T-helper 2 cell (primary cell): ENCODE measurements around the gene WDR83.
"Not testable (repeated sequence)": the region's sequence is repeated elsewhere in the genome, so short reads cannot be mapped to it uniquely, and the experiment has no call there.

Source experiments
- DNase-seq, 5 experiments: peaks; one replicate each; pipeline versions ENCODE4 v3.0.0 to v3.0.0-alpha.2; 2012 to 2022
- total RNA-seq, 2 donors: gene quantifications; one replicate each; lab custom pipeline; 2026; lab: John Stamatoyannopoulos, UW

Gene WDR83, protein sequence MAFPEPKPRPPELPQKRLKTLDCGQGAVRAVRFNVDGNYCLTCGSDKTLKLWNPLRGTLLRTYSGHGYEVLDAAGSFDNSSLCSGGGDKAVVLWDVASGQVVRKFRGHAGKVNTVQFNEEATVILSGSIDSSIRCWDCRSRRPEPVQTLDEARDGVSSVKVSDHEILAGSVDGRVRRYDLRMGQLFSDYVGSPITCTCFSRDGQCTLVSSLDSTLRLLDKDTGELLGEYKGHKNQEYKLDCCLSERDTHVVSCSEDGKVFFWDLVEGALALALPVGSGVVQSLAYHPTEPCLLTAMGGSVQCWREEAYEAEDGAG
- 7.5 to 9.3 reads per million in 2 donors for total RNA-seq

DNA sequence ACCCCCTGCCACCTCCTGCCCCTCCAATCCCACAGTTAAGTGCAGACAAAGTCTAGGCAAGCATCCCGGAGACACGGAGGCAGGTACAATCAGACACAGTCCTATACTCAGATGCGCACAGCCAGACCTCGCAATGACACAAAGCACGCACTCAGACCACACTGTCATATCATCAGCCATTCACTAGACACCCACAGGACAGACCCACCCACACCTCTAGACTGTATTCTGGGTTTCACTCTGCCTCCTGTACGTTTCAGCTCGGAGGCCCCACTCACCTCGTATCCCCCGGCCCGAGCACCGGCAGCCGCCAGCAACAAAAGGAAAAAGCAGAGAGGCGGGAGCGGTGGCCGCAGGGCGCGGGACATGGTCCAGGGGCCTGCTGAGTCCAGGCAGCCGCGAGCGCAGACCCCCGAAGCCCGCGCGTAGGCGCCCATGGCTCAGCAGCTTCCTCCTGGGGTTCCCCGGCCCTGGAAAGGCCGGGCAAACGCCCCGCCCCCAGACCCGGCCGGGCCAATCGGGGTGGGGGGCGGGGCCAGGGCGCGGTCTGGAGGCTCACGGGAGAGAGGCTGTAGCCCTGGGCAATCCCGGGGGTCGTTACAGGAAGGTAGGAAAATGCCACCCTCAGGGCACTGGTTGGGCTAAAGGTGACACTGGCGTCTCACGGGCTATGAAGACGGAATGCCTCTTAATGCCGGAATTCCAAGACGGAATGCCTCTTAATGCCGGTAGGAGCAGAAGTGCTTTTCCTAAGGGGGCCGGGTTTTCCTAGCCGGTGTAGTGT, at the start of gene WDR83, which contains the start of gene MAN2B1:
Gene WDR83, plus strand, starts transcription at position 543 of the 784 bp plus-strand sequence. CDS start 2,984 bp downstream, outside the sequence.
Gene MAN2B1, minus strand, starts transcription at position 478 of the 784 bp plus-strand sequence. Its CDS starts 41 bp downstream, at position 437.
- peak; percentile 68 to 77 (median 73) for DNase-seq

DNA sequence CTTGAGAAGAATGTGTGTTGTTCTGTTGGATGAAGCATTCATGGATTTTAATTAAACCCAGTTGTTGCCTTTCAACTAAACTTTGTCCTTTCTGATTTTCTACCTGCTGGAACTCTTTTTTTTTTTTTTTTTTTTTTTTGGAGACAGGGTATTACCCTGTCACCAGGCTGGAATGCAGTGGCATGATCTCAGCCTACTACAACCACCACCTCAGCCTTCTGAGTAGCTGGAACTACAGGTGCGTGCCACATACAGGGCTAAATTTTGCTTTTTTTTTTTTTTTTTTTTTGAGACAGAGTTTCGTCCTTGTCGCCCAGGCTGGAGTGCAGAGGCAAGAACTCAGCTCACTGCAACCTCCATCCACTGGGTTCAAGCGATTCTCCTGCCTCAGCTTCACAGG, 49.0 kb upstream of the WDR83 start:
- DNase-seq = no peak

GRCh38 chr19:12621253-12622024, 45.2 kb upstream of the WDR83 start:
- DNase-seq = not testable (repeated sequence)

DNA sequence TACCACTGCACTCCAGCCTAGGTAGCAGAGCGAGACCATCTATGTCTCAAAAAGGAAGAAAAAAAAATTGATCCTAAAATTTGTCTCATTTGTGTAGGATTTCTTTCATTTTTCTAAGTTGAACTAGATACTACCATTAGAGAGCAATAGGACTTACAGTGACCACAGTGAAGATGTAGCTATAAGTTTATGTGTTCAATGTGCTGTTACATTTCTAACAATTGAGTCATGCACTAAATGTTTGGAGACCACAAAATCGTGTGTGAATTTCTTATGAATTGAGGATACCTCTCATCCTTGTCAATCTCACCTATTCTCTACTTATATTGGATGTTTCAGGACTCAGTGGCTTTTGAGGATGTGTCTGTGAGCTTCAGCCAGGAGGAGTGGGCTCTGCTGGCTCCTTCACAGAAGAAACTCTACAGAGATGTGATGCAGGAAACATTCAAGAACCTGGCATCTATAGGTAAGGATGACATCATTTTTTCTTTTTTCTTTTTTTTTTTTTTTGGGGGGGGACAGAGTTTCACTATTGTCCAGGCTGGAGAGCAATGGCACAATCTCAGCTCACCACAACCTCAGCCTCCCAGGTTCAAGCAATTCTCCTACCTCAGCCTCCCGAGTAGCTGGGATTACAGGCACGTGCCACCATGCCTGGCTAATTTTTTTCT, 43.1 kb upstream of the WDR83 start:
- DNase-seq = no peak

- DNase-seq = no peak
Measured at GRCh38 chr19:12626958-12627357, 39.6 kb upstream of the WDR83 start.

- peak in 1 of 5 experiments; percentile 44 for DNase-seq
Measured at GRCh38 chr19:12628040-12629022, 38.3 kb upstream of the WDR83 start.

DNA sequence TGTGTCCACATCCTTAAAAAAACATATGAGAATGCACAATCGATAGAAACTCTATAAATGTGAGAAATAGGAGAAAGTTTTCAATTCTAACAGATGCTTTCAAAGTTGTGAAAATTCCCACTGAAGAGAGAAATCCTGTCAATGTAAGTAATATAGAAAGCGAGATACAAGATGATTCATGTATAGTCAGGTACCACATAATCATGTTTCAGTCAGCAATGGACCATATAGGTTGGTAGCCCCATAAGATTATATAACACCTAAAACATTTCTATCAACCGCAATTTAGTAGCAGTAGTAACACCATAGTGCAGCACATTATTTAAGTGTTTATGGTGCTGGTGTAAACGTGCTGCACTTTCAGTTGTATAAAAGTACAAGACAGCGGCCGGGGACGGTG, 37.4 kb upstream of the WDR83 start:
- DNase-seq = no peak

GRCh38 chr19:12636631-12637030, 30.0 kb upstream of the WDR83 start:
- no peak for DNase-seq

- no peak for DNase-seq
Measured at GRCh38 chr19:12638611-12639182, 27.9 kb upstream of the WDR83 start.

DNA sequence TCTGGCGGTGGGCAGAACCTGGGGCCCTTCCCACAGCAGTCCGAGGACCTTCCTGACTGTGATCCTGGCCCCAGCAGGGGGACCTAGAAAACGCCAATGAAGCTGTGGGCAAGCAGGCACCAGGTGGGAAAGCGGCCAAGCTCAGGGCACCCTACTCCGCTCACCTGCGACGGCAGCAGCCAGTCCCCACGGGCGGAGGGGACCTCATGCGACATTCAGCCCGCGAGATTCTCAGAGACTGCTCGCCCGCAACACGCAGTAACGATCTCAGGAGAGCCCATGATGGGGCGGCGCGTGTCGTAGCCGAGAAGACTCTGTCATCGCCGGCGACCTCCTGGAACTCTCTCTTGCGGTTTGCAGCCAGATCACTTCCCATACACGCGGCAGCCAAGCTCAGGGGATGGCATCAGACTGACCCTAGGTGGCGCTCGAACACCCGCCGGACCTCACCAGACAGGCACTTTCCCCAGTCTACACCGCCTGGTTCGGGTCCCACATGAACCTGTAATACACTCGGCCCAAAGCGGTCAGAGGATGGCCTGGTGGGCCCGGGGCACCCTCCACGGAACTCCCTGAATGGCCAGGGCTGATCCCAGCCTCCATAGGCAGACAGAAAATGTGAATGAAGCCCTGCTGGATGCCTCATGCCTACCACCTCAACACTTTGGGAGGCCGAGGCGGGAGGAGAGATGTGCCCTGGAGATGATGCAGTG, 26.6 kb upstream of the WDR83 start:
- DNase-seq = peak; percentile 55 to 84 (median 73)

GRCh38 chr19:12641456-12641855, 25.2 kb upstream of the WDR83 start:
- DNase-seq = no peak

- DNase-seq = no peak
Measured at GRCh38 chr19:12642506-12642905, 24.1 kb upstream of the WDR83 start.

DNA sequence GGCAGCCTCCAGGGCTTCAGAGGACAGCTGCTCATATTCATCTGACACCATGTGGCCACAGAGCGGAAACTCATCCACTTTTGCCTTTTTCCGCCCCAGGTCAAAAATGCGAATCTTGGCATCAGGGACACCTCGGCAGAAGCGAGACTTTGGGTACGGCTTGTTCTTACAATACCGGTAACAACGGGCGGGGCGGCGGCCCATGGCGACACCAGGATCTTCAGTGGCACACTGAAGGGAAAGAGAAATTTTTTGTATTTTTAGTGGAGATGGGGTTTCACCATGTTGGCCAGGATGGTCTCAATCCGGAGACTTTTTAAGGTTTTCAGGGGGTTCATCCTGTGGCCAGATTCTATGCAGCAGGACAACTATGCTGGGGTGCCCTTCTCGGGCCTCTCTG, 22.9 kb upstream of the WDR83 start:
- DNase-seq = not testable (repeated sequence)

- no peak for DNase-seq
Measured at GRCh38 chr19:12646551-12646950, 20.1 kb upstream of the WDR83 start.

DNA sequence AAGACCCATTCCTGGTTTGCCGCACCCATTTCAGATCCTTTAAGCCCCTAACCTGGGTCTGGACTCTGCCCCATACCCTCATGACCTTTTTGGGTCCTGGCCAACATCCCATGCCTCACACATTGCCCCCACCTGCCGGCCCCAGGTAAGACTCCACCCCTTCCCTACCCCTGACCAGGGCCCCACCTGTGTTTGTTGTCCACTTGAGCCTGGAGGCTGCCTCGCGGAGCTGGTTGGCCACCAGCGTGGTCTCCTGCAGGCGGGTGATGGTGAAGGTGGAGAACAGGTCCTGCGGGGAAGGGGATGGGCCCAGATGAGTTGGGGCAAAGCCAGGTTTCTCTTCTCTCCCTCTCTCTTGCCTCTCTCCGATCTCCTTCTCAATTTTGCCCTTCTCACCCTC, 19.6 kb upstream of the WDR83 start:
- DNase-seq = no peak

- DNase-seq = no peak
Measured at GRCh38 chr19:12647490-12648071, 19.0 kb upstream of the WDR83 start.

- DNase-seq = no peak
Measured at GRCh38 chr19:12648088-12648487, 18.5 kb upstream of the WDR83 start.

- no peak for DNase-seq
Measured at GRCh38 chr19:12649941-12650340, 16.7 kb upstream of the WDR83 start.

DNA sequence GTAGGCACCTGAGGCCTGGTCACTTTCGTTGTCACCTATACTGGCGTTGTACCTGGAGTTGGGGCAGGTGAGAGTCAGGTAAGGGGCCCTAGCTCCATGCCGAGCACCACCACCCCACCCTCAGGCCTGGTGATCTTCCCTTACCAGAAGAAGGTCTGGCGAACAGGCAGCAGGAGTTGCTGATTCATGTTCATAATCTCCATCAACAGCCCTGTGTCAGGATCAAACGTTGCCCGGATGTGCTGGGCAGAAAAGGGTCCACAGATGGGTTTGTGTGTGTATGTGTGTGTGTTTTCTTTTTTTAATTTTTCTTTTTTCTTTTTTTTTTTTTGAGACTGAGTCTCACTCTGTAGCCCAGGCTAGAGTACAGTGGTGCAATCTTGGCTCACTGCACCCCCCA, 14.4 kb upstream of the WDR83 start:
- DNase-seq = no peak

- DNase-seq = no peak
Measured at GRCh38 chr19:12655546-12655945, 11.1 kb upstream of the WDR83 start.
